Astrocyte of the cerebellum (primary cell): ENCODE data around the gene CRACR2B.

Experiments used
- DNase-seq: peaks from one replicate; pipeline ENCODE4 v3.0.0-alpha.2; 2011; ENCODE audit warnings: low read depth
- H3K4me3 ChIP-seq: 2 replicates; pipeline ENCODE4 v1.5.1; 2011; ENCODE audit warnings: mild to moderate bottlenecking, low read depth, low read length, moderate library complexity
- CTCF ChIP-seq: IDR thresholded peaks from 2 replicates; pipeline ENCODE4 v1.5.1; 2012; ENCODE audit warnings: low read length, low read depth, moderate library complexity, mild to moderate bottlenecking; ENCODE audit errors: missing control alignments
- in situ Hi-C: cut with HindIII; loops from 2 replicates; pipeline ENCODE4 v1.10.0; 2017; ENCODE audit warnings: low sequenced_read_pairs

Gene CRACR2B

GRCh38 chr11:852762-853161 lies 25.0 kb downstream of the CRACR2B start:
- DNase-seq, result no peak
- in situ Hi-C loops, result no loop called here
- H3K4me3 ChIP-seq, result no peak overlapping the region
- no peak for TF ChIP-seq CTCF

GRCh38 chr11:853682-854448 lies 26.1 kb downstream of the CRACR2B start:
- no peak for TF ChIP-seq CTCF
- in situ Hi-C loops, result no loop called here
- DNase-seq, result no peak
- no peak overlapping the region for H3K4me3 ChIP-seq

- in situ Hi-C loops, result no loop called here
- DNase-seq, result no peak
- no peak for TF ChIP-seq CTCF
- no peak overlapping the region for H3K4me3 ChIP-seq
Measured at GRCh38 chr11:854601-855329, 27.0 kb downstream of the CRACR2B start.

GRCh38 chr11:855330-855674 lies 27.6 kb downstream of the CRACR2B start:
- no peak for DNase-seq
- in situ Hi-C loops, result no loop called here
- no peak for TF ChIP-seq CTCF
- no peak overlapping the region for H3K4me3 ChIP-seq

GRCh38 chr11:855796-856195 lies 28.1 kb downstream of the CRACR2B start:
- in situ Hi-C loops, result no loop called here
- no peak for DNase-seq
- no peak overlapping the region for H3K4me3 ChIP-seq
- no peak for TF ChIP-seq CTCF

- in situ Hi-C loops, result no loop called here
- H3K4me3 ChIP-seq, result no peak overlapping the region
- no peak for DNase-seq
- TF ChIP-seq CTCF, result no peak
Measured at GRCh38 chr11:856397-856796, 28.7 kb downstream of the CRACR2B start.
